PC-9 (cell line): ENCODE results near the gene RYR1. TPM values are rescaled to one million over a fixed set of nuclear protein-coding genes. Genes with fewer than 3 reads are reported as not detected.

Experiments used
- BruUV-seq: library from RNA; stranded (reverse); fragments of 400-500 nt; replicated peaks from 2 replicates; lab custom pipeline; 2021; lab: Mats Ljungman, UMichigan
- CTCF ChIA-PET: fragments of 300-600 bp; sonication (Branson Sonifier 250); formaldehyde crosslinking; loops from one replicate; lab custom pipeline; 2022; ENCODE audit warnings: antibody characterized with exemption; lab: Charles Lee
- POLR2A ChIA-PET: fragments of 300-600 bp; sonication (Branson Sonifier 250); formaldehyde crosslinking; loops from one replicate; lab custom pipeline; 2022; ENCODE audit warnings: antibody characterized with exemption; ENCODE audit not compliant: unreplicated experiment; lab: Charles Lee
- DNase-seq, 2 experiments: peaks; one replicate each; pipeline versions ENCODE4 v3.0.0 to v3.0.0-alpha.2; 2015 to 2022; ENCODE audit warnings: mixed read lengths in 1 of 2
- H2AFZ ChIP-seq: fragments of 200-600 bp; sonication (generic); 2 replicates; pipeline ENCODE4 v1.8.1; 2017; ENCODE audit warnings: antibody characterized with exemption
- H3F3A ChIP-seq: fragments of 200-600 bp; sonication (generic); 2 replicates; pipeline ENCODE4 v1.8.1; 2017; ENCODE audit warnings: antibody characterized with exemption, mild to moderate bottlenecking, low read depth; ENCODE audit not compliant: insufficient read depth
- H3K27ac ChIP-seq: fragments of 200-600 bp; sonication (generic); 2 replicates; pipeline ENCODE4 v1.6.1; 2016; ENCODE audit warnings: mixed run types
- H3K27me3 ChIP-seq: fragments of 200-600 bp; sonication (generic); 2 replicates; pipeline ENCODE4 v1.6.1; 2016; ENCODE audit warnings: low read depth, mixed run types; ENCODE audit not compliant: insufficient read depth
- H3K36me3 ChIP-seq: fragments of 200-600 bp; sonication (generic); 2 replicates; pipeline ENCODE4 v1.6.1; 2016; ENCODE audit warnings: low read depth, mixed run types
- H3K4me1 ChIP-seq: fragments of 200-600 bp; sonication (generic); replicated peaks from 2 replicates; pipeline ENCODE4 v1.6.1; 2016; ENCODE audit warnings: mixed run types; ENCODE audit not compliant: insufficient read depth
- H3K4me2 ChIP-seq: fragments of 200-600 bp; sonication (generic); 2 replicates; pipeline ENCODE4 v1.6.1; 2017; ENCODE audit warnings: mixed run types
- H3K4me3 ChIP-seq: fragments of 200-600 bp; sonication (generic); 2 replicates; pipeline ENCODE4 v1.6.1; 2016; ENCODE audit warnings: mixed run types
- H3K79me2 ChIP-seq: fragments of 200-600 bp; sonication (generic); 2 replicates; pipeline ENCODE4 v1.6.1; 2017; ENCODE audit warnings: low read depth, mixed run types
- H3K9me2 ChIP-seq: fragments of 200-600 bp; sonication (generic); 2 replicates; pipeline ENCODE4 v1.8.1; 2017; ENCODE audit warnings: mild to moderate bottlenecking; ENCODE audit not compliant: insufficient read depth
- H3K9me3 ChIP-seq: fragments of 200-600 bp; sonication (generic); 2 replicates; pipeline ENCODE4 v1.8.1; 2016; ENCODE audit warnings: low read depth; ENCODE audit not compliant: insufficient read depth
- H4K20me1 ChIP-seq: fragments of 200-600 bp; sonication (generic); 2 replicates; pipeline ENCODE4 v1.8.1; 2017; ENCODE audit not compliant: insufficient read depth
- CTCF ChIP-seq: fragments of 200-600 bp; sonication (generic); conservative IDR thresholded peaks from 2 replicates; pipeline ENCODE4 v1.6.1; 2017; ENCODE audit warnings: mixed run types, antibody characterized with exemption, mild to moderate bottlenecking, moderate library complexity
- EZH2 ChIP-seq: fragments of 200-600 bp; sonication (generic); IDR thresholded peaks from 2 replicates; pipeline ENCODE4 v1.8.0; 2017; ENCODE audit warnings: antibody characterized with exemption, low read depth
- intact Hi-C: fragments of 100-400 bp; cut with micrococcal nuclease; formaldehyde crosslinking; loops from one replicate; pipeline ENCODE4 v1.10.0; 2022; ENCODE audit not compliant: unreplicated experiment
- total RNA-seq: library from RNA; stranded (reverse); gene quantifications from 2 replicates; pipeline ENCODE4 v1.2.3, GENCODE V29; 2021

The RYR1 gene
- total RNA-seq, 1 experiment from 2014 or later, result 1.0 TPM

GRCh38 chr19:38618590-38619360 is 185.3 kb downstream of the RYR1 start, which contains the start of gene EIF3K:
Gene EIF3K (plus strand): TSS chr19:38619188. CDS start chr19:38619269, 81 bp downstream.
- Histone ChIP-seq H2AFZ (peak within 1 kb of the TSS; percentile 85), H3K4me1 (peaks cover 15% of the 10 kb centered on the region), H3K27ac (peak within 1 kb of the TSS; percentile 24), H3K36me3 (peaks cover 11% of the 10 kb centered on the region), H3K4me3 (peak within 1 kb of the TSS; percentile 87), H3K9me3 (no peaks in the 10 kb centered on the region), H3K27me3 (no peaks in the 10 kb centered on the region), H3K4me2 (peak within 1 kb of the TSS; percentile 100), H3K9me2 (no peaks in the 10 kb centered on the region), H3K79me2 (peaks cover 23% of the 10 kb centered on the region), H3F3A (peaks cover under 1% of the 10 kb centered on the region; the same call in 1 of the 2 replicates), H4K20me1 (no peaks in the 10 kb centered on the region)
- BruUV-seq, result no TSS peak
- POLR2A ChIA-PET, result interaction anchor here (0.5 to 0.7 kb wide), 10 partner anchors 28 to 899 kb away, joined by 3 to 18 read pairs (median 4); partner anchors contain the start of genes ACTN4 and ECH1
- intact Hi-C loops, result loop anchor here (1.0 to 5.0 kb wide), 2 partner anchors 74 to 314 kb away; partner anchors contain the start of genes MRPS12 and SARS2
- CTCF ChIA-PET, result interaction anchor here (0.5 to 0.9 kb wide), 7 partner anchors 27 to 314 kb away, joined by 4 to 11 read pairs (median 5); partner anchors contain the start of gene ACTN4
- no peak for TF ChIP-seq EZH2
- TF ChIP-seq CTCF, result no peak
- DNase-seq, result peak; percentile 96 to 99

GRCh38 chr19:38619361-38620174 is 186.1 kb downstream of the RYR1 start:
- no peaks in the 10 kb centered on the region for H3K9me2 ChIP-seq
- TF ChIP-seq EZH2, result no peak
- TF ChIP-seq CTCF, result no peak
- peak overlapping the region; percentile 87 for H3K4me3 ChIP-seq
- H4K20me1 ChIP-seq, result no peaks in the 10 kb centered on the region
- peaks cover 15% of the 10 kb centered on the region for H3K4me1 ChIP-seq
- H3K27ac ChIP-seq, result peak overlapping the region; percentile 24
- peaks cover 11% of the 10 kb centered on the region for H3K36me3 ChIP-seq
- H2AFZ ChIP-seq, result peak overlapping the region; percentile 85
- DNase-seq, result no peak
- H3K27me3 ChIP-seq, result no peaks in the 10 kb centered on the region
- peaks cover 8% of the 10 kb centered on the region; the same call in 1 of the 2 replicates for H3F3A ChIP-seq
- POLR2A ChIA-PET, result interaction anchor here (0.5 to 0.7 kb wide), 5 partner anchors 28 to 616 kb away, joined by 3 to 18 read pairs (median 5); partner anchors contain the start of genes ACTN4 and ECH1
- no peaks in the 10 kb centered on the region for H3K9me3 ChIP-seq
- TSS peak; percentile 53 for BruUV-seq
- peak overlapping the region; percentile 100 for H3K4me2 ChIP-seq
- H3K79me2 ChIP-seq, result peaks cover 23% of the 10 kb centered on the region
- intact Hi-C loops, result loop anchor here (1.0 to 5.0 kb wide), 2 partner anchors 75 to 313 kb away; partner anchors contain the start of genes MRPS12 and SARS2
- CTCF ChIA-PET, result interaction anchor here (0.6 to 0.9 kb wide), 4 partner anchors 28 to 877 kb away, joined by 3 to 9 read pairs (median 4); partner anchors contain the start of gene ACTN4

- no TSS peak for BruUV-seq
- H3K9me3 ChIP-seq, result no peaks in the 10 kb centered on the region
- H3K4me2 ChIP-seq, result no peak overlapping the region
- H3K4me1 ChIP-seq, result peaks cover 6% of the 10 kb centered on the region
- H3K9me2 ChIP-seq, result no peaks in the 10 kb centered on the region
- no peak for DNase-seq
- no peak overlapping the region for H3K4me3 ChIP-seq
- no peak overlapping the region for H2AFZ ChIP-seq
- peaks cover 22% of the 10 kb centered on the region for H3K36me3 ChIP-seq
- no peaks in the 10 kb centered on the region for H3K27me3 ChIP-seq
- no peaks in the 10 kb centered on the region for H4K20me1 ChIP-seq
- H3K79me2 ChIP-seq, result peaks cover 16% of the 10 kb centered on the region
- H3K27ac ChIP-seq, result no peak overlapping the region
- intact Hi-C loops, result no loop called here
- TF ChIP-seq EZH2 (no peak), CTCF (no peak)
- ChIA-PET POLR2A (no interaction called here), CTCF (no interaction called here)
- peaks cover 9% of the 10 kb centered on the region; the same call in 1 of the 2 replicates for H3F3A ChIP-seq
Measured at GRCh38 chr19:38624822-38625221, 191.3 kb downstream of the RYR1 start.
